GM23248 (cell line): ENCODE measurements around the gene SNX25.

Source experiments
- EZH2 ChIP-seq: fragments of 200-600 bp; sonication (generic); IDR thresholded peaks from 2 replicates; pipeline ENCODE4 v1.6.1; 2018; ENCODE audit warnings: antibody characterized with exemption, mild to moderate bottlenecking; ENCODE audit not compliant: insufficient read depth, poor library complexity, severe bottlenecking
- EZH2phosphoT487 ChIP-seq: fragments of 200-600 bp; sonication (generic); IDR thresholded peaks from 2 replicates; pipeline ENCODE4 v1.6.1; 2018; ENCODE audit warnings: antibody characterized with exemption, moderate library complexity, mild to moderate bottlenecking, low read depth; ENCODE audit not compliant: insufficient read depth

- no peak for TF ChIP-seq EZH2
- no peak for TF ChIP-seq EZH2phosphoT487
Observed at GRCh38 chr4:185394568-185395237, 185.3 kb downstream of the SNX25 start.
